Measurements from ENCODE around the gene TOP2A.

TOP2A gene

DNA sequence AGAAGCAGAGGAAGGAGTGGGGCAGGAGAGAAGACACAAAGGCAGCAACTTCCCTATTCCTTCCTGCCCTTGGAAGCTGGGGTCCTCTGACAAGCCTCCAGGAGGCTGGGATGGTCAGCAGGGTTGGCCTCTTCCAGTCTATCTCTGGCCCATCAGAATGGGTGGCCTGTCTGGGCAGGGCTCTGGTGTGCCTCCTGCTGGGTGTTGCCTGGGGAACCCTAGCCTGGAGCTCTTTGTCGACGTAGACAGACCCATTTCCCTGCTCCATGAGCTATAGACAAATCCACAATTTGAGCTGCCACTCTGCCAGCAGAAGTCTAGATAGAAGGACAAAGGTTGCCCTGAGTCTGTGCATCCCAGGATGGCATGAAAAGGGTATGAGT, 36.9 kb upstream of the TOP2A start:
- ChIA-PET POLR2A (interaction anchor here (1.4 kb wide), 1 partner anchor 12 kb away, joined by 3 read pairs; the partner anchor contains the start of gene IGFBP4), CTCF (interaction anchor here (1.1 to 3.8 kb wide), 9 partner anchors 10 to 107 kb away, joined by 3 to 19 read pairs (median 7); partner anchors contain the start of gene IGFBP4)

DNA sequence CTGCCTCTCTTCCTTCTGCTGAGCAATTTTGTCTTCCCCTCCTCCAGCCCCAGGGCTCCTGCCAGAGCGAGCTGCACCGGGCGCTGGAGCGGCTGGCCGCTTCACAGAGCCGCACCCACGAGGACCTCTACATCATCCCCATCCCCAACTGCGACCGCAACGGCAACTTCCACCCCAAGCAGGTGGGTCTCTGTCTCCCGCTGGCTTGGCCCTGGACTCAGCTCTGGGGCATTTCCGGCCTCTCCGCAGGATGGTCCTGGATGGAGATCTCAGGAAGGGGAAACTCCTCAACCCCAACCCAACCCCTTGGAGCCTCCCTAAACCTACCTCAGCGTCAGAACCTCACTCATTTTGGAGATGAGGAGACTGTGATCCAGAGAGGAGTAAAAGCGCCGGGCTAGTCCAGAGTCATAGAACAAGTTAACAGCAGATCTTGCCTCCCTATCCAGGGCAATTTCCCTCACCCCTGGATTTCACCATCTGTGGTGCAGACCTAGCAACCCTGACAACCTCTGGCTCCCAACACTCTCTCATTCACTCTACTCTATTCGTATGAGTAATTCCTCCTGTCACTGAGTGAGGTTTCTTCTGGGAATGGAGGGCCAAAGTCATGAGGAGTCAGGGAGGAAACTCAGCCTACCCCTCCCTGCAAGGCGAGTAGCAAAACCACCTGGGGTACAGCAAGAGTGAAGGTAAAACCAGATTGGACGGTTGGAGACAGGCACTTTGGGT, 36.4 kb upstream of the TOP2A start:
- ChIA-PET POLR2A (no interaction called here), CTCF (interaction anchor here (1.0 to 10.5 kb wide), 7 partner anchors 9 to 105 kb away, joined by 3 to 85 read pairs (median 7); partner anchors contain the start of gene IGFBP4)
- TF ChIP-seq, protein P1, sequence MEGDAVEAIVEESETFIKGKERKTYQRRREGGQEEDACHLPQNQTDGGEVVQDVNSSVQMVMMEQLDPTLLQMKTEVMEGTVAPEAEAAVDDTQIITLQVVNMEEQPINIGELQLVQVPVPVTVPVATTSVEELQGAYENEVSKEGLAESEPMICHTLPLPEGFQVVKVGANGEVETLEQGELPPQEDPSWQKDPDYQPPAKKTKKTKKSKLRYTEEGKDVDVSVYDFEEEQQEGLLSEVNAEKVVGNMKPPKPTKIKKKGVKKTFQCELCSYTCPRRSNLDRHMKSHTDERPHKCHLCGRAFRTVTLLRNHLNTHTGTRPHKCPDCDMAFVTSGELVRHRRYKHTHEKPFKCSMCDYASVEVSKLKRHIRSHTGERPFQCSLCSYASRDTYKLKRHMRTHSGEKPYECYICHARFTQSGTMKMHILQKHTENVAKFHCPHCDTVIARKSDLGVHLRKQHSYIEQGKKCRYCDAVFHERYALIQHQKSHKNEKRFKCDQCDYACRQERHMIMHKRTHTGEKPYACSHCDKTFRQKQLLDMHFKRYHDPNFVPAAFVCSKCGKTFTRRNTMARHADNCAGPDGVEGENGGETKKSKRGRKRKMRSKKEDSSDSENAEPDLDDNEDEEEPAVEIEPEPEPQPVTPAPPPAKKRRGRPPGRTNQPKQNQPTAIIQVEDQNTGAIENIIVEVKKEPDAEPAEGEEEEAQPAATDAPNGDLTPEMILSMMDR (IDR thresholded peaks at IDR 0.05; ENCODE audit: insufficient read depth, low read length, missing control alignments): no peak
- DNase-seq (ENCODE audit: low read depth, low spot score): no peak
- no peak overlapping the region for H3K4me3 ChIP-seq (ENCODE audit: low read depth, low read length)

More for the DNA sequence above, 36.9 kb upstream of the TOP2A start:
- no peak for DNase-seq (ENCODE audit: low read depth, low spot score)
- no peak overlapping the region for H3K4me3 ChIP-seq (ENCODE audit: low read depth, low read length)
- TF ChIP-seq, protein P1 (IDR thresholded peaks at IDR 0.05; ENCODE audit: insufficient read depth, low read length, missing control alignments): no peak

DNA sequence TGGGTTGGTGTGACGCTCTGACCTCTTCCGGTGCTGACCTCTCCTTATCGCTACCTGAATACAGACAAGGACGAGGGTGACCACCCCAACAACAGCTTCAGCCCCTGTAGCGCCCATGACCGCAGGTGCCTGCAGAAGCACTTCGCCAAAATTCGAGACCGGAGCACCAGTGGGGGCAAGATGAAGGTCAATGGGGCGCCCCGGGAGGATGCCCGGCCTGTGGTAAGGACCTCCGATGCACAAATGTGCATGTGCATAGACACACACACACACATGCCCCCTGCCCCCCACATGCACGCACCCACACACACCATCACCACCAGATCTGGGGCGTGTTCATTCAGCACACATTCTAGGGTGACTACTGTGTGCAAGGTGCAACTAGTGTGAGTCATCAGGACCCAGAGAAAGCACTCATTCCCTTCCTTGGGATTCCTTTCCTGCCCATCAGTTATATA, 35.3 kb upstream of the TOP2A start:
- TF ChIP-seq, protein P1 (IDR thresholded peaks at IDR 0.05; ENCODE audit: insufficient read depth, low read length, missing control alignments): no peak
- ChIA-PET CTCF (interaction anchor here (0.7 to 10.5 kb wide), 5 partner anchors 8 to 107 kb away, joined by 3 to 85 read pairs (median 5); no protein-coding TSS in a partner anchor), POLR2A (interaction anchor here (1.6 kb wide), 1 partner anchor 9 kb away, joined by 8 read pairs; no protein-coding TSS in a partner anchor)
- H3K4me3 ChIP-seq (ENCODE audit: low read depth, low read length): no peak overlapping the region
- no peak for DNase-seq (ENCODE audit: low read depth, low spot score)

DNA sequence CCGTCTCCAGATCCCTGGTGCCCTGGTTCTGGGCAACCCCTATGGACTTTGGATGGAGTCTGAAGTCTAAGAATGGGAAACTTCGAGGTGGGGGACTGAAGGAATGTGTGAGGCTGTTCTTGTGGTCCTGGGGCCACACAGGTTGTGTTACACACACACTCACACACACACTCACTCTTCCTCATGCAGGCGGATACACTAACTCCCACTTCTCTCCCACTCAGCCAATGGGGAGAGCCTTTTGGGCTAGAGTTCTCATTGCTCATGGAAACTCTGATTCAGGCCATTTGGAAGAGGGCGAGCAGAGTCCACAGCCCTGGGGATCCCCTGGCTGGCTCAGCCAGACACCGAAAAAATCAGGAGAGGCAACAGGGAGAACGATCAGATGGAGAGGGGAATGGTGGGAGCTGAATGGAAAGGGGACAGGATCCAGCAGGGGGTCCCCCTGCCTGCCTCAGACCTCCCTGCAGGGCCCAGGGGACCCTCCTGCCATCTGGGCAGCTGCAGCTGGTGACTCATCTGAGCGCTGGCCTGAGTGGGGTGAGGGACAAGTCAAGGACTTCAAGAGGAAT, 34.6 kb upstream of the TOP2A start:
- peak; percentile 83 for DNase-seq (ENCODE audit: low read depth, low spot score)
- peak overlapping the region; percentile 8; the same call in 1 of the 2 replicates for H3K4me3 ChIP-seq (ENCODE audit: low read depth, low read length)
- TF ChIP-seq, protein P1 (IDR thresholded peaks at IDR 0.05; ENCODE audit: insufficient read depth, low read length, missing control alignments): no peak
- ChIA-PET CTCF (interaction anchor here (0.7 to 16.8 kb wide), 6 partner anchors 8 to 84 kb away, joined by 3 to 337 read pairs (median 4); no protein-coding TSS in a partner anchor), POLR2A (interaction anchor here (1.2 to 1.6 kb wide), 2 partner anchors 8 to 97 kb away, joined by 3 to 8 read pairs; no protein-coding TSS in a partner anchor)

DNA sequence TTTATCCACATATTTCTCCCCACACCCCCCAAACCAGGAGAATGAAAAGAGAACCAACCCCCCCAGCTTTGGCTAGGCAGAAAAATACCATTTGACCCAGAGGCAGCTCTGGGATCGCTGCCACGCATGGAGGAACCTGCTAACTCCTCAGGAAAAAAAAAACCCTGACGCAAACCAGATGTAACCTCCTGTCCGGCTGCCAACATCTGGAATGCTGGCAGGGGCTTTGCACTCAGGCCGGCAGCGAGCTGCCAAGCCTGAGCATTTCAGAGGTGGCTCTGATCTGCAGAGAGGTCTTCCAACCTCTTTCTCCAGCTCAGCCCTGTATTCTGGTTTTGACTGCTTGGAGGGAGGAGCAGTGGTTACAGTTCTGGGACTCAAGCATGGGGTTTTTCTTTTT, 33.7 kb upstream of the TOP2A start:
- CTCF ChIA-PET: interaction anchor here (0.8 to 16.8 kb wide), 10 partner anchors 8 to 104 kb away, joined by 3 to 337 read pairs (median 4); no protein-coding TSS in a partner anchor
- no peak overlapping the region for H3K4me3 ChIP-seq (ENCODE audit: low read depth, low read length)
- POLR2A ChIA-PET: interaction anchor here (0.7 to 1.6 kb wide), 5 partner anchors 8 to 99 kb away, joined by 3 to 8 read pairs (median 3); no protein-coding TSS in a partner anchor
- TF ChIP-seq, protein P1 (IDR thresholded peaks at IDR 0.05; ENCODE audit: insufficient read depth, low read length, missing control alignments): no peak
- no peak for DNase-seq (ENCODE audit: low read depth, low spot score)
